ENCODE results near the gene FANCC. TPM values are rescaled to one million over a fixed set of nuclear protein-coding genes. Genes with fewer than 3 reads are reported as not detected.

Gene FANCC
- total and polyA plus RNA-seq, 2 donors (not counting 1 experiment from before 2014, with no cell fraction given): 8.9 to 9.0 TPM

- Histone ChIP-seq H3K4me1 (ENCODE audit: control insufficient read depth, extremely low read depth, insufficient read depth, low read length) (peaks cover 34% of the 10 kb centered on the region), H2AFZ (ENCODE audit: low read length) (no peak overlapping the region), H3K4me2 (ENCODE audit: extremely low read depth, insufficient read depth, low read length) (peak overlapping the region; percentile 77), H3K27me3 (ENCODE audit: control insufficient read depth, insufficient read depth, low read length) (no peaks in the 10 kb centered on the region), H3K9me3 (ENCODE audit: control insufficient read depth, insufficient read depth, low read depth, low read length) (no peaks in the 10 kb centered on the region), H4K20me1 (ENCODE audit: control insufficient read depth, extremely low read depth, insufficient read depth, low read length) (no peaks in the 10 kb centered on the region), H3K27ac (ENCODE audit: insufficient read depth, low read length) (peak overlapping the region; percentile 86), H3K9ac (ENCODE audit: insufficient read depth, low read length) (peak overlapping the region; percentile 21), H3K36me3 (ENCODE audit: control insufficient read depth, insufficient read depth, low read length) (peaks cover 2% of the 10 kb centered on the region), H3K79me2 (ENCODE audit: control insufficient read depth, insufficient read depth, low read length) (peaks cover 92% of the 10 kb centered on the region), H3K4me3 (replicated peaks in 1 of 4; ENCODE audit: control extremely low read depth in 1 of 4, insufficient read depth in 1 of 4, low read depth in 3 of 4, low read length in 4 of 4) (peak overlapping the region; percentile 21 to 49 (median 35))
- TF ChIP-seq EZH2 (IDR thresholded peaks at IDR 0.05; ENCODE audit: low read length, missing control alignments): no peak
- no peak for TF ChIP-seq CTCF (conservative IDR thresholded peaks at IDR 0.05 in 1 of 2, IDR thresholded peaks at IDR 0.05 in 1 of 2; ENCODE audit: low read depth in 1 of 2, low read length in 2 of 2)
- peak; percentile 76 to 85 for DNase-seq (ENCODE audit: low read depth in 2 of 2)
Observed at GRCh38 chr9:95055851-95056551, 261.5 kb downstream of the FANCC start.

GRCh38 chr9:95055334-95055850 lies 262.1 kb downstream of the FANCC start:
- peaks cover 34% of the 10 kb centered on the region for H3K4me1 ChIP-seq (ENCODE audit: control insufficient read depth, extremely low read depth, insufficient read depth, low read length)
- no peaks in the 10 kb centered on the region for H4K20me1 ChIP-seq (ENCODE audit: control insufficient read depth, extremely low read depth, insufficient read depth, low read length)
- no peak overlapping the region for H3K9ac ChIP-seq (ENCODE audit: insufficient read depth, low read length)
- peaks cover 90% of the 10 kb centered on the region for H3K79me2 ChIP-seq (ENCODE audit: control insufficient read depth, insufficient read depth, low read length)
- H3K4me2 ChIP-seq (ENCODE audit: extremely low read depth, insufficient read depth, low read length): peak overlapping the region; percentile 77
- peaks cover 2% of the 10 kb centered on the region for H3K36me3 ChIP-seq (ENCODE audit: control insufficient read depth, insufficient read depth, low read length)
- no peaks in the 10 kb centered on the region for H3K27me3 ChIP-seq (ENCODE audit: control insufficient read depth, insufficient read depth, low read length)
- no peak overlapping the region for H2AFZ ChIP-seq (ENCODE audit: low read length)
- peak overlapping the region; percentile 86 for H3K27ac ChIP-seq (ENCODE audit: insufficient read depth, low read length)
- H3K9me3 ChIP-seq (ENCODE audit: control insufficient read depth, insufficient read depth, low read depth, low read length): no peaks in the 10 kb centered on the region
- DNase-seq (ENCODE audit: low read depth in 2 of 2): peak in 1 of 2 donors; percentile 31
- peak overlapping the region; percentile 21 to 49 (median 35) for H3K4me3 ChIP-seq (replicated peaks in 1 of 4; ENCODE audit: control extremely low read depth in 1 of 4, insufficient read depth in 1 of 4, low read depth in 3 of 4, low read length in 4 of 4)
- TF ChIP-seq CTCF (conservative IDR thresholded peaks at IDR 0.05 in 1 of 2, IDR thresholded peaks at IDR 0.05 in 1 of 2; ENCODE audit: low read depth in 1 of 2, low read length in 2 of 2): no peak
- no peak for TF ChIP-seq EZH2 (IDR thresholded peaks at IDR 0.05; ENCODE audit: low read length, missing control alignments)

GRCh38 chr9:95053611-95054570 lies 263.6 kb downstream of the FANCC start:
- no peak overlapping the region for H3K4me2 ChIP-seq (ENCODE audit: extremely low read depth, insufficient read depth, low read length)
- TF ChIP-seq EZH2 (IDR thresholded peaks at IDR 0.05; ENCODE audit: low read length, missing control alignments) (no peak), CTCF (conservative IDR thresholded peaks at IDR 0.05 in 1 of 2, IDR thresholded peaks at IDR 0.05 in 1 of 2; ENCODE audit: low read depth in 1 of 2, low read length in 2 of 2) (no peak)
- H3K79me2 ChIP-seq (ENCODE audit: control insufficient read depth, insufficient read depth, low read length): peaks cover 90% of the 10 kb centered on the region
- DNase-seq (ENCODE audit: low read depth in 2 of 2): peak in 1 of 2 donors; percentile 48
- H2AFZ ChIP-seq (ENCODE audit: low read length): no peak overlapping the region
- no peaks in the 10 kb centered on the region for H3K27me3 ChIP-seq (ENCODE audit: control insufficient read depth, insufficient read depth, low read length)
- H4K20me1 ChIP-seq (ENCODE audit: control insufficient read depth, extremely low read depth, insufficient read depth, low read length): no peaks in the 10 kb centered on the region
- H3K4me3 ChIP-seq (replicated peaks in 1 of 4; ENCODE audit: control extremely low read depth in 1 of 4, insufficient read depth in 1 of 4, low read depth in 3 of 4, low read length in 4 of 4): no peak overlapping the region
- H3K4me1 ChIP-seq (ENCODE audit: control insufficient read depth, extremely low read depth, insufficient read depth, low read length): peaks cover 25% of the 10 kb centered on the region
- no peaks in the 10 kb centered on the region for H3K9me3 ChIP-seq (ENCODE audit: control insufficient read depth, insufficient read depth, low read depth, low read length)
- peaks cover 2% of the 10 kb centered on the region for H3K36me3 ChIP-seq (ENCODE audit: control insufficient read depth, insufficient read depth, low read length)
- no peak overlapping the region for H3K9ac ChIP-seq (ENCODE audit: insufficient read depth, low read length)
- H3K27ac ChIP-seq (ENCODE audit: insufficient read depth, low read length): peak overlapping the region; percentile 55
